Endothelial cell of umbilical vein (primary cell): ENCODE results near the gene ETS1.

Source experiments
- CTCF ChIP-seq, 2 donors: IDR thresholded peaks; 1 replicate in 1 of 2; 2 replicates in 1 of 2; pipeline ENCODE4 v1.5.1; 2011; ENCODE audit warnings: low read length in 2 of 2, mild to moderate bottlenecking in 2 of 2, moderate library complexity in 2 of 2, control low read depth in 1 of 2, inconsistent platforms in 1 of 2, low read depth in 1 of 2; ENCODE audit not compliant: insufficient read depth in 1 of 2; ENCODE audit errors: extremely low read depth in 1 of 2
- EZH2 ChIP-seq: IDR thresholded peaks from 2 replicates; pipeline ENCODE4 v1.6.1; 2012; ENCODE audit warnings: borderline replicate concordance, low read depth, mild to moderate bottlenecking, moderate library complexity, low read length, inconsistent platforms; ENCODE audit not compliant: severe bottlenecking

GRCh38 chr11:128474036-128474874, 113.1 kb downstream of the ETS1 start:
- TF ChIP-seq EZH2 = no peak
- TF ChIP-seq CTCF (IDR thresholded peaks at IDR 0.05; ENCODE audit: extremely low read depth in 1 of 2, insufficient read depth in 1 of 2, low read depth in 1 of 2, low read length in 2 of 2) = no peak
